HCT116 (cell line): ENCODE results near the gene PTPRA. TPM values are rescaled to one million over a fixed set of nuclear protein-coding genes. Genes with fewer than 3 reads are reported as not detected.

ENCODE experiments used
- ATAC-seq: fragments of 200-7000 bp; cut with Tn5 transposase; 2 replicates; pipeline ENCODE4 v1.9.1; 2020; ENCODE audit warnings: mild to moderate bottlenecking, moderate library complexity
- BruUV-seq: library from RNA; stranded (reverse); fragments of 400-500 nt; replicated peaks from 2 replicates; lab custom pipeline; 2021; lab: Mats Ljungman, UMichigan
- CTCF ChIA-PET: fragments of 300-600 bp; sonication (Branson Sonifier 250); formaldehyde crosslinking; loops from one replicate; lab custom pipeline; 2021; ENCODE audit warnings: antibody characterized with exemption; lab: Charles Lee
- POLR2A ChIA-PET: fragments of 300-600, 350-600 bp; sonication (Branson Sonifier 250); formaldehyde crosslinking; loops from one replicate; lab custom pipeline; 2021; ENCODE audit warnings: antibody characterized with exemption; lab: Charles Lee
- RAD21 ChIA-PET, 2 experiments: fragments of 300-600 bp; sonication (Branson Sonifier 250); formaldehyde crosslinking; loops; one replicate each; lab custom pipeline; 2023; ENCODE audit warnings: low total read pairs in 2 of 2; ENCODE audit not compliant: uncharacterized antibody in 2 of 2, unreplicated experiment in 2 of 2, low non-redundant PET in 1 of 2; lab: Charles Lee
- DNase-seq: peaks from one replicate; pipeline ENCODE4 v3.0.0-alpha.2; 2010; ENCODE audit warnings: low read depth, low spot score
- H2AFZ ChIP-seq: fragments of 200-600 bp; shearing (Covaris generic), sonication (generic); 2 replicates; pipeline ENCODE4 v1.6.1; 2017; ENCODE audit warnings: low read depth, mixed run types, mixed read lengths, antibody characterized with exemption, low read length; ENCODE audit not compliant: poor library complexity, severe bottlenecking
- H3K27ac ChIP-seq: 2 replicates; pipeline ENCODE4 v1.5.1; 2012; ENCODE audit warnings: low read depth, low read length
- H3K27me3 ChIP-seq: fragments of 200-600 bp; sonication (generic); 2 replicates; pipeline ENCODE4 v1.6.1; 2016; ENCODE audit warnings: mixed run types, low read length, mixed read lengths; ENCODE audit not compliant: insufficient read depth
- H3K36me3 ChIP-seq, 2 experiments: fragments of 200-500 bp in 1 of 2; fragments of 200-600 bp in 1 of 2; sonication (Bioruptor generic) in 1 of 2; sonication (generic) in 1 of 2; 2 replicates each; pipeline versions ENCODE4 v1.5.1 to v1.6.1; 2014 to 2016; ENCODE audit warnings: low read length in 2 of 2, inconsistent platforms in 1 of 2, mixed read lengths in 1 of 2, mixed run types in 1 of 2; ENCODE audit not compliant: insufficient read depth in 2 of 2, control insufficient read depth in 1 of 2
- H3K4me1 ChIP-seq, 2 experiments: fragments of 200-600 bp in 1 of 2; sonication (generic) in 1 of 2; 2 replicates each; pipeline versions ENCODE4 v1.5.1 to v1.6.1; 2012 to 2017; ENCODE audit warnings: low read length in 2 of 2, inconsistent platforms in 1 of 2, mild to moderate bottlenecking in 1 of 2, mixed read lengths in 1 of 2, mixed run types in 1 of 2, moderate library complexity in 1 of 2; ENCODE audit not compliant: insufficient read depth in 2 of 2, control insufficient read depth in 1 of 2
- H3K4me2 ChIP-seq: fragments of 200-600 bp; sonication (generic); 2 replicates; pipeline ENCODE4 v1.6.1; 2017; ENCODE audit warnings: mixed run types, low read length, mixed read lengths
- H3K4me3 ChIP-seq, 2 experiments: fragments of 200-600 bp in 1 of 2; sonication (generic) in 1 of 2; replicated peaks in 1 of 2; 2 replicates each; pipeline ENCODE4 v1.5.1; 2011 to 2016; ENCODE audit warnings: low read length in 2 of 2, control low read depth in 1 of 2, low read depth in 1 of 2, mild to moderate bottlenecking in 1 of 2, mixed read lengths in 1 of 2, mixed run types in 1 of 2
- H3K79me2 ChIP-seq: fragments of 200-600 bp; sonication (generic); 2 replicates; pipeline ENCODE4 v1.6.1; 2017; ENCODE audit warnings: mild to moderate bottlenecking, mixed run types, low read length, moderate library complexity, mixed read lengths; ENCODE audit not compliant: insufficient read depth
- H3K9ac ChIP-seq: fragments of 200-600 bp; sonication (generic); 2 replicates; pipeline ENCODE4 v1.6.1; 2016; ENCODE audit warnings: low read length, mixed read lengths
- H3K9me2 ChIP-seq: fragments of 200-600 bp; sonication (generic), shearing (Covaris generic); 2 replicates; pipeline ENCODE4 v1.6.1; 2017; ENCODE audit warnings: mixed run types, mild to moderate bottlenecking, moderate library complexity; ENCODE audit not compliant: insufficient read depth
- H3K9me3 ChIP-seq, 2 experiments: fragments of 200-500 bp in 1 of 2; fragments of 200-600 bp in 1 of 2; sonication (Bioruptor generic) in 1 of 2; sonication (generic) in 1 of 2; 2 replicates each; pipeline ENCODE4 v1.6.1; 2014 to 2017; ENCODE audit warnings: low read length in 2 of 2, mixed read lengths in 2 of 2, inconsistent platforms in 1 of 2, low read depth in 1 of 2, mild to moderate bottlenecking in 1 of 2, mixed run types in 1 of 2, moderate library complexity in 1 of 2; ENCODE audit not compliant: control insufficient read depth in 1 of 2, insufficient read depth in 1 of 2
- H4K20me1 ChIP-seq: fragments of 200-600 bp; sonication (generic), shearing (Covaris generic); 2 replicates; pipeline ENCODE4 v1.6.1; 2017; ENCODE audit warnings: mixed run types, mild to moderate bottlenecking, moderate library complexity; ENCODE audit not compliant: insufficient read depth
- ATF3 ChIP-seq: IDR thresholded peaks from 2 replicates; pipeline ENCODE4 v1.6.1; 2012
- CEBPB ChIP-seq: IDR thresholded peaks from 2 replicates; pipeline ENCODE4 v1.6.1; 2012; ENCODE audit warnings: low read depth
- ELF1 ChIP-seq: IDR thresholded peaks from 2 replicates; pipeline ENCODE4 v1.6.1; 2012; ENCODE audit warnings: low read depth, borderline replicate concordance
- EZH2 ChIP-seq: fragments of 200-600 bp; sonication (generic); IDR thresholded peaks from 2 replicates; pipeline ENCODE4 v1.6.1; 2017; ENCODE audit warnings: antibody characterized with exemption, mixed run types
- EZH2phosphoT487 ChIP-seq: fragments of 200-600 bp; IDR thresholded peaks from 2 replicates; pipeline ENCODE4 v1.6.1; 2018; ENCODE audit warnings: antibody characterized with exemption, borderline replicate concordance
- MAX ChIP-seq: IDR thresholded peaks from 2 replicates; pipeline ENCODE4 v1.6.1; 2012
- POLR2A ChIP-seq: IDR thresholded peaks from 2 replicates; pipeline ENCODE4 v1.7.0; 2011; ENCODE audit warnings: borderline replicate concordance; ENCODE audit not compliant: insufficient read depth, insufficient read length; ENCODE audit errors: extremely low read depth
- RAD21 ChIP-seq: IDR thresholded peaks from 2 replicates; pipeline ENCODE4 v1.6.1; 2012; ENCODE audit warnings: low read depth, mild to moderate bottlenecking
- SIN3A ChIP-seq: IDR thresholded peaks from 2 replicates; pipeline ENCODE4 v1.6.1; 2012; ENCODE audit warnings: low read depth
- TCF7L2 ChIP-seq: IDR thresholded peaks from 2 replicates; pipeline ENCODE4 v1.7.0; 2011; ENCODE audit warnings: borderline replicate concordance, inconsistent platforms; ENCODE audit not compliant: insufficient read depth, insufficient read length; ENCODE audit errors: extremely low read depth
- YY1 ChIP-seq: IDR thresholded peaks from 2 replicates; pipeline ENCODE4 v1.6.1; 2011; ENCODE audit warnings: low read length, low read depth, moderate library complexity, mild to moderate bottlenecking; ENCODE audit not compliant: insufficient replicate concordance; ENCODE audit errors: extremely low read depth
- ZFX ChIP-seq: fragments of 450-650 bp; IDR thresholded peaks from 2 replicates; pipeline ENCODE4 v1.6.1; 2017
- ZNF274 ChIP-seq: fragments of 200-500 bp; sonication (Bioruptor generic); IDR thresholded peaks from 2 replicates; pipeline ENCODE4 v1.6.1; 2014; ENCODE audit warnings: mild to moderate bottlenecking, low read depth, low read length, inconsistent platforms
- intact Hi-C: fragments of 100-400 bp; cut with micrococcal nuclease; formaldehyde crosslinking; loops from 2 replicates; pipeline ENCODE4 v1.10.0; 2022
- total RNA-seq: library from RNA; stranded (reverse); gene quantifications from one replicate; pipeline ENCODE4 v1.2.1, GENCODE V29; 2021; ENCODE audit not compliant: unreplicated experiment
- TF ChIP-seq, protein P1 (sequence below), 3 experiments: fragments of 200-600 bp in 1 of 3; sonication (generic) in 1 of 3; IDR thresholded peaks in 2 of 3; conservative IDR thresholded peaks in 1 of 3; 2 replicates each; pipeline ENCODE4 v1.5.1; 2012 to 2017; ENCODE audit warnings: low read depth in 2 of 3, low read length in 2 of 3, antibody characterized with exemption in 1 of 3, borderline replicate concordance in 1 of 3, control low read depth in 1 of 3, mild to moderate bottlenecking in 1 of 3, mixed read lengths in 1 of 3, mixed run types in 1 of 3, moderate library complexity in 1 of 3; ENCODE audit not compliant: insufficient read depth in 1 of 3
- TF ChIP-seq, protein P2 (sequence below): IDR thresholded peaks from 2 replicates; pipeline ENCODE4 v1.6.1; 2012; ENCODE audit warnings: low read depth

PTPRA gene
- total RNA-seq, 1 experiment from 2014 or later: 44.6 TPM

- DNase-seq: no peak
- ATAC-seq: no peak
- CTCF ChIA-PET: no interaction called here
Measured at GRCh38 chr20:2909953-2910352, 36.7 kb downstream of the PTPRA start.

GRCh38 chr20:2911200-2911599, 37.9 kb downstream of the PTPRA start:
- H3K79me2 ChIP-seq: peaks cover 37% of the 10 kb centered on the region
- DNase-seq: no peak
- intact Hi-C loops: no loop called here
- ChIA-PET POLR2A (no interaction called here), RAD21 (no interaction called here), CTCF (no interaction called here)
- H4K20me1 ChIP-seq: no peaks in the 10 kb centered on the region
- H3K27me3 ChIP-seq: no peaks in the 10 kb centered on the region
- no peak overlapping the region for H3K9ac ChIP-seq
- no peaks in the 10 kb centered on the region for H3K9me2 ChIP-seq
- H3K4me1 ChIP-seq: no peaks in the 10 kb centered on the region
- H3K27ac ChIP-seq: no peak overlapping the region
- H3K36me3 ChIP-seq: no peaks in the 10 kb centered on the region
- H3K9me3 ChIP-seq: no peaks in the 10 kb centered on the region
- H3K4me3 ChIP-seq: no peak overlapping the region
- no TSS peak for BruUV-seq
- no peak overlapping the region for H2AFZ ChIP-seq
- ATAC-seq: no peak
- no peak overlapping the region for H3K4me2 ChIP-seq
- TF ChIP-seq RAD21 (no peak), MAX (no peak), YY1 (no peak), SIN3A (no peak), ATF3 (no peak), TCF7L2 (no peak), EZH2phosphoT487 (no peak), ZNF274 (no peak), ELF1 (no peak)
- TF ChIP-seq, protein P1, sequence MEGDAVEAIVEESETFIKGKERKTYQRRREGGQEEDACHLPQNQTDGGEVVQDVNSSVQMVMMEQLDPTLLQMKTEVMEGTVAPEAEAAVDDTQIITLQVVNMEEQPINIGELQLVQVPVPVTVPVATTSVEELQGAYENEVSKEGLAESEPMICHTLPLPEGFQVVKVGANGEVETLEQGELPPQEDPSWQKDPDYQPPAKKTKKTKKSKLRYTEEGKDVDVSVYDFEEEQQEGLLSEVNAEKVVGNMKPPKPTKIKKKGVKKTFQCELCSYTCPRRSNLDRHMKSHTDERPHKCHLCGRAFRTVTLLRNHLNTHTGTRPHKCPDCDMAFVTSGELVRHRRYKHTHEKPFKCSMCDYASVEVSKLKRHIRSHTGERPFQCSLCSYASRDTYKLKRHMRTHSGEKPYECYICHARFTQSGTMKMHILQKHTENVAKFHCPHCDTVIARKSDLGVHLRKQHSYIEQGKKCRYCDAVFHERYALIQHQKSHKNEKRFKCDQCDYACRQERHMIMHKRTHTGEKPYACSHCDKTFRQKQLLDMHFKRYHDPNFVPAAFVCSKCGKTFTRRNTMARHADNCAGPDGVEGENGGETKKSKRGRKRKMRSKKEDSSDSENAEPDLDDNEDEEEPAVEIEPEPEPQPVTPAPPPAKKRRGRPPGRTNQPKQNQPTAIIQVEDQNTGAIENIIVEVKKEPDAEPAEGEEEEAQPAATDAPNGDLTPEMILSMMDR (IDR thresholded peaks at IDR 0.05 in 2 of 3, conservative IDR thresholded peaks at IDR 0.05 in 1 of 3; ENCODE audit: borderline replicate concordance in 1 of 3, insufficient read depth in 1 of 3, low read depth in 2 of 3, low read length in 2 of 3): no peak

More at GRCh38 chr20:2909953-2910352, 36.7 kb downstream of the PTPRA start:
- H2AFZ ChIP-seq: no peak overlapping the region
- no peak overlapping the region for H3K4me2 ChIP-seq
- no peaks in the 10 kb centered on the region for H3K36me3 ChIP-seq
- no peak overlapping the region for H3K9ac ChIP-seq
- no peaks in the 10 kb centered on the region for H3K9me3 ChIP-seq
- RAD21 ChIA-PET: no interaction called here
- H3K27me3 ChIP-seq: no peaks in the 10 kb centered on the region
- POLR2A ChIA-PET: no interaction called here
- H4K20me1 ChIP-seq: no peaks in the 10 kb centered on the region
- no peaks in the 10 kb centered on the region for H3K4me1 ChIP-seq
- intact Hi-C loops: no loop called here
- no peak for TF ChIP-seq ZNF274
- no peak for TF ChIP-seq POLR2A
- TF ChIP-seq, protein P2, sequence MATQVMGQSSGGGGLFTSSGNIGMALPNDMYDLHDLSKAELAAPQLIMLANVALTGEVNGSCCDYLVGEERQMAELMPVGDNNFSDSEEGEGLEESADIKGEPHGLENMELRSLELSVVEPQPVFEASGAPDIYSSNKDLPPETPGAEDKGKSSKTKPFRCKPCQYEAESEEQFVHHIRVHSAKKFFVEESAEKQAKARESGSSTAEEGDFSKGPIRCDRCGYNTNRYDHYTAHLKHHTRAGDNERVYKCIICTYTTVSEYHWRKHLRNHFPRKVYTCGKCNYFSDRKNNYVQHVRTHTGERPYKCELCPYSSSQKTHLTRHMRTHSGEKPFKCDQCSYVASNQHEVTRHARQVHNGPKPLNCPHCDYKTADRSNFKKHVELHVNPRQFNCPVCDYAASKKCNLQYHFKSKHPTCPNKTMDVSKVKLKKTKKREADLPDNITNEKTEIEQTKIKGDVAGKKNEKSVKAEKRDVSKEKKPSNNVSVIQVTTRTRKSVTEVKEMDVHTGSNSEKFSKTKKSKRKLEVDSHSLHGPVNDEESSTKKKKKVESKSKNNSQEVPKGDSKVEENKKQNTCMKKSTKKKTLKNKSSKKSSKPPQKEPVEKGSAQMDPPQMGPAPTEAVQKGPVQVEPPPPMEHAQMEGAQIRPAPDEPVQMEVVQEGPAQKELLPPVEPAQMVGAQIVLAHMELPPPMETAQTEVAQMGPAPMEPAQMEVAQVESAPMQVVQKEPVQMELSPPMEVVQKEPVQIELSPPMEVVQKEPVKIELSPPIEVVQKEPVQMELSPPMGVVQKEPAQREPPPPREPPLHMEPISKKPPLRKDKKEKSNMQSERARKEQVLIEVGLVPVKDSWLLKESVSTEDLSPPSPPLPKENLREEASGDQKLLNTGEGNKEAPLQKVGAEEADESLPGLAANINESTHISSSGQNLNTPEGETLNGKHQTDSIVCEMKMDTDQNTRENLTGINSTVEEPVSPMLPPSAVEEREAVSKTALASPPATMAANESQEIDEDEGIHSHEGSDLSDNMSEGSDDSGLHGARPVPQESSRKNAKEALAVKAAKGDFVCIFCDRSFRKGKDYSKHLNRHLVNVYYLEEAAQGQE: no peak
- TF ChIP-seq ZFX: no peak
- no peak for TF ChIP-seq EZH2
- no peak for TF ChIP-seq CEBPB
- H3K9me2 ChIP-seq: no peaks in the 10 kb centered on the region
- no TSS peak for BruUV-seq
- peaks cover 49% of the 10 kb centered on the region for H3K79me2 ChIP-seq
- H3K4me3 ChIP-seq: no peak overlapping the region
- H3K27ac ChIP-seq: no peak overlapping the region
